SU-DHL-6 (cell line): ENCODE measurements around the gene FLNA.
"Not testable (repeated sequence)": the region's sequence is repeated elsewhere in the genome, so short reads cannot be mapped to it uniquely, and the experiment has no call there.

Experiments
- H2AFZ ChIP-seq: fragments of 200-600 bp; sonication (generic); 2 replicates; pipeline ENCODE4 v1.6.1; 2014; ENCODE audit warnings: low read depth, mild to moderate bottlenecking, moderate library complexity, mixed read lengths, antibody characterized with exemption, low read length; ENCODE audit not compliant: severe bottlenecking
- H3F3A ChIP-seq: fragments of 200-600 bp; shearing (Covaris generic); 2 replicates; pipeline ENCODE4 v1.6.0; 2016; ENCODE audit warnings: antibody characterized with exemption, mild to moderate bottlenecking; ENCODE audit not compliant: insufficient read depth
- H3K27ac ChIP-seq: fragments of 200-600 bp; sonication (generic); 2 replicates; pipeline ENCODE4 v1.5.1; 2016; ENCODE audit warnings: low read depth, mild to moderate bottlenecking, low read length, moderate library complexity, mixed read lengths
- H3K27me3 ChIP-seq: fragments of 200-600 bp; sonication (generic), shearing (Covaris generic); 2 replicates; pipeline ENCODE4 v1.6.0; 2014; ENCODE audit warnings: mild to moderate bottlenecking, low read length
- H3K36me3 ChIP-seq: fragments of 200-600 bp; sonication (generic); 2 replicates; pipeline ENCODE4 v1.6.1; 2014; ENCODE audit warnings: mild to moderate bottlenecking, low read length, mixed read lengths
- H3K4me2 ChIP-seq: fragments of 300-600, 200-600 bp; shearing (Covaris generic), sonication (generic); 2 replicates; pipeline ENCODE4 v1.6.0; 2014; ENCODE audit warnings: low read length, low read depth, mild to moderate bottlenecking; ENCODE audit not compliant: poor library complexity, severe bottlenecking
- H3K4me3 ChIP-seq: fragments of 200-600 bp; sonication (generic); 2 replicates; pipeline ENCODE4 v1.5.1; 2014; ENCODE audit warnings: antibody characterized with exemption, low read length, mild to moderate bottlenecking, mixed read lengths; ENCODE audit not compliant: insufficient read depth, poor library complexity, severe bottlenecking
- H3K79me2 ChIP-seq: fragments of 200-600 bp; sonication (generic); 2 replicates; pipeline ENCODE4 v1.6.1; 2014; ENCODE audit warnings: mild to moderate bottlenecking, low read length, moderate library complexity; ENCODE audit not compliant: insufficient read depth
- H3K9ac ChIP-seq: fragments of 200-600 bp; sonication (generic); 2 replicates; pipeline ENCODE4 v1.7.0; 2014; ENCODE audit warnings: mild to moderate bottlenecking, low read length
- H3K9me2 ChIP-seq: fragments of 200-600 bp; sonication (generic); replicated peaks from 2 replicates; pipeline ENCODE4 v1.6.1; 2014; ENCODE audit warnings: low read length; ENCODE audit not compliant: insufficient read depth
- H3K9me3 ChIP-seq: fragments of 200-600 bp; sonication (generic); 2 replicates; pipeline ENCODE4 v1.6.1; 2014; ENCODE audit warnings: low read length, mixed read lengths; ENCODE audit not compliant: insufficient read depth
- H4K20me1 ChIP-seq: fragments of 200-600 bp; sonication (generic); 2 replicates; pipeline ENCODE4 v1.6.1; 2014; ENCODE audit warnings: low read depth, mild to moderate bottlenecking, antibody characterized with exemption, low read length, moderate library complexity, mixed read lengths
- CTCF ChIP-seq: fragments of 200-600 bp; sonication (generic); IDR thresholded peaks from one replicate; pipeline ENCODE4 v1.5.1; 2017; ENCODE audit warnings: antibody characterized with exemption, mild to moderate bottlenecking, low read length, moderate library complexity; ENCODE audit not compliant: insufficient read depth, poor library complexity, severe bottlenecking
- EZH2phosphoT487 ChIP-seq: fragments of 200-600 bp; sonication (generic), shearing (Covaris generic); conservative IDR thresholded peaks from 2 replicates; pipeline ENCODE4 v1.6.1; 2018; ENCODE audit warnings: mild to moderate bottlenecking, antibody characterized with exemption, low read length, moderate library complexity, mixed read lengths

FLNA gene

GRCh38 chrX:154389812-154390747 lies 15.6 kb upstream of the FLNA start:
- H3K9ac ChIP-seq, H3K9me2 ChIP-seq, H3F3A ChIP-seq, H2AFZ ChIP-seq, H3K9me3 ChIP-seq, H4K20me1 ChIP-seq, H3K36me3 ChIP-seq, H3K4me2 ChIP-seq, H3K79me2 ChIP-seq, H3K27ac ChIP-seq, H3K27me3 ChIP-seq, H3K4me3 ChIP-seq: not testable (repeated sequence)

GRCh38 chrX:154388649-154389048 lies 14.2 kb upstream of the FLNA start:
- not testable (repeated sequence) for H3K9me3 ChIP-seq, H3K27me3 ChIP-seq, H3K9me2 ChIP-seq, H3K27ac ChIP-seq, H3K4me2 ChIP-seq, H4K20me1 ChIP-seq, H3K4me3 ChIP-seq, H3K36me3 ChIP-seq, H2AFZ ChIP-seq, H3K9ac ChIP-seq, H3F3A ChIP-seq, H3K79me2 ChIP-seq

- H3K27me3 ChIP-seq, H3K4me2 ChIP-seq, H3K36me3 ChIP-seq, H3K9me2 ChIP-seq, H3K27ac ChIP-seq, H3F3A ChIP-seq, H3K4me3 ChIP-seq, H3K79me2 ChIP-seq, H3K9ac ChIP-seq, H4K20me1 ChIP-seq, H2AFZ ChIP-seq, H3K9me3 ChIP-seq: not testable (repeated sequence)
These were observed 13.7 kb upstream of the FLNA start for GRCh38 chrX:154388094-154388493.

- H3F3A ChIP-seq = no peaks in the 10 kb centered on the region
- no peaks in the 10 kb centered on the region for H4K20me1 ChIP-seq
- H3K79me2 ChIP-seq = peaks cover 10% of the 10 kb centered on the region
- no peaks in the 10 kb centered on the region for H3K9me2 ChIP-seq
- no peak overlapping the region for H3K9ac ChIP-seq
- no peaks in the 10 kb centered on the region for H3K27me3 ChIP-seq
- no peak overlapping the region for H3K27ac ChIP-seq
- no peak overlapping the region for H2AFZ ChIP-seq
- no peaks in the 10 kb centered on the region for H3K9me3 ChIP-seq
- no peak overlapping the region for H3K4me3 ChIP-seq
- no peak overlapping the region for H3K4me2 ChIP-seq
- no peaks in the 10 kb centered on the region for H3K36me3 ChIP-seq
- TF ChIP-seq CTCF (no peak), EZH2phosphoT487 (no peak)
These were observed 10.0 kb upstream of the FLNA start for GRCh38 chrX:154384284-154384892.
